ENCODE measurements around the gene MRPL33.
A peak's percentile ranks its signal among the peaks of the same experiment; 100 is the strongest.

Gene MRPL33

GRCh38 chr2:27800856-27801255, 29.3 kb downstream of the MRPL33 start:
- peaks cover 0 to 2% of the 10 kb centered on the region in 2 donors for H3K4me1 Mint-ChIP-seq
- no peak overlapping the region for H3K4me3 Mint-ChIP-seq
- H3K27ac Mint-ChIP-seq = no peak overlapping the region
- peaks cover 4 to 13% of the 10 kb centered on the region in 2 donors for H3K36me3 Mint-ChIP-seq
- H3K27me3 Mint-ChIP-seq = no peaks in the 10 kb centered on the region
- H3K9me3 Mint-ChIP-seq = no peaks in the 10 kb centered on the region
- ATAC-seq (replicated peaks) = no peak
- DNase-seq = no peak

- no peaks in the 10 kb centered on the region for H3K9me3 Mint-ChIP-seq
- no peak overlapping the region for H3K4me3 Mint-ChIP-seq
- peaks cover 2 to 10% of the 10 kb centered on the region in 2 donors for H3K36me3 Mint-ChIP-seq
- no peaks in the 10 kb centered on the region for H3K27me3 Mint-ChIP-seq
- DNase-seq (no peak), ATAC-seq (replicated peaks) (no peak)
- H3K4me1 Mint-ChIP-seq = peaks cover 0 to 3% of the 10 kb centered on the region in 2 donors
- no peak overlapping the region for H3K27ac Mint-ChIP-seq
Observed at GRCh38 chr2:27802547-27802946, 31.0 kb downstream of the MRPL33 start.

DNA sequence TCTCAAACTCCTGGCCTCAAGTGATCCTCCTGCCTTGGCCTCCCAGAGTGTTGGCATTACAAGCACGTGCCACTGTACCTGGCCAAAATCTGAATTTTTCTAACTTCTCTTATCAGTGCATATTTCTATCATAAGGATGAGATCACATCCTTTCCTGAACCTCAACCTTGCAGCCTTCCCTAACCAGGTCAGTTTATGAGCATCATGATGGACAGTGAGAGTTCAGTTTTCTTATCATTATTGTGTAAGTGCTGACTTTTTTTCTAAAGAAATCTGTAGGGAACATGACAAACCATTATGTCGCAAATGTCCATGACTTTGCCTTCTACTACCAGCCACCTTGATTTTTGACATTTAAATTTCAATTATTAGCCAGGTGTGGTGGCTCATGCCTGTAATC, 31.5 kb downstream of the MRPL33 start:
- H3K27ac Mint-ChIP-seq = no peak overlapping the region
- peaks cover 0 to 8% of the 10 kb centered on the region in 2 donors for H3K36me3 Mint-ChIP-seq
- H3K4me1 Mint-ChIP-seq = peaks cover 0 to 4% of the 10 kb centered on the region in 2 donors
- ATAC-seq (replicated peaks) (no peak), DNase-seq (no peak)
- H3K27me3 Mint-ChIP-seq = no peaks in the 10 kb centered on the region
- no peaks in the 10 kb centered on the region for H3K9me3 Mint-ChIP-seq
- no peak overlapping the region for H3K4me3 Mint-ChIP-seq

GRCh38 chr2:27804146-27804545, 32.6 kb downstream of the MRPL33 start:
- Mint-ChIP-seq H3K36me3 (peaks cover 0 to 4% of the 10 kb centered on the region in 2 donors), H3K27ac (no peak overlapping the region), H3K27me3 (no peaks in the 10 kb centered on the region), H3K9me3 (no peaks in the 10 kb centered on the region), H3K4me1 (peaks cover 0 to 3% of the 10 kb centered on the region in 2 donors), H3K4me3 (no peak overlapping the region)
- DNase-seq (no peak), ATAC-seq (replicated peaks) (no peak)

DNA sequence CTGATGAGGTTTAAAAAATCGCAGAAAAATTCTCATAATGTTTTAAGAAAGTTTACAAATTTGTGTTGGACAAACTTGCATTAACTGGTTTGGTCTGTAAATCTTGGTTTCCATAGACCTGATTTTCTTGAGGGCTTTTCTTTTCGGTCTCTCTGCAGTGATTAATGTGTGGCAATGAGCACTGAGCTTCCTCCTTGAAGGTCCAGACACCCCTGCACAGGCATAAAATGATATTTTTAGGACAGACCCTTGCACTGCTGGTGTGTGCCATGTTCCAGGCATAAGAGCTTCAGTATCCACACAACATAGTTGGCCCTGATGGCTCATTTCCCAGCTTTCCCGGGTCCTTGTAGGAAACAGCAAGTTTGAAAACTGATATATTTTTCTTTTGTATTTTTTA, 33.7 kb downstream of the MRPL33 start:
- Mint-ChIP-seq H3K4me3 (no peak overlapping the region), H3K9me3 (no peaks in the 10 kb centered on the region), H3K27me3 (no peaks in the 10 kb centered on the region), H3K36me3 (peaks cover 0 to 4% of the 10 kb centered on the region in 2 donors), H3K4me1 (peaks cover 0 to 7% of the 10 kb centered on the region in 2 donors), H3K27ac (no peak overlapping the region)
- ATAC-seq (replicated peaks) (no peak), DNase-seq (no peak)

GRCh38 chr2:27806311-27807059, 35.0 kb downstream of the MRPL33 start:
- Mint-ChIP-seq H3K27ac (no peak overlapping the region), H3K27me3 (no peaks in the 10 kb centered on the region), H3K4me1 (peaks cover 0 to 7% of the 10 kb centered on the region in 2 donors), H3K9me3 (no peaks in the 10 kb centered on the region), H3K36me3 (no peaks in the 10 kb centered on the region), H3K4me3 (no peak overlapping the region)
- DNase-seq = no peak
- ATAC-seq (replicated peaks) = no peak

- H3K4me1 Mint-ChIP-seq = peaks cover 0 to 7% of the 10 kb centered on the region in 2 donors
- DNase-seq (no peak), ATAC-seq (replicated peaks) (no peak)
- no peaks in the 10 kb centered on the region for H3K27me3 Mint-ChIP-seq
- H3K27ac Mint-ChIP-seq = no peak overlapping the region
- no peak overlapping the region for H3K4me3 Mint-ChIP-seq
- no peaks in the 10 kb centered on the region for H3K9me3 Mint-ChIP-seq
- peaks cover 3 to 4% of the 10 kb centered on the region in 2 donors for H3K36me3 Mint-ChIP-seq
Observed at GRCh38 chr2:27807476-27807875, 36.0 kb downstream of the MRPL33 start.

DNA sequence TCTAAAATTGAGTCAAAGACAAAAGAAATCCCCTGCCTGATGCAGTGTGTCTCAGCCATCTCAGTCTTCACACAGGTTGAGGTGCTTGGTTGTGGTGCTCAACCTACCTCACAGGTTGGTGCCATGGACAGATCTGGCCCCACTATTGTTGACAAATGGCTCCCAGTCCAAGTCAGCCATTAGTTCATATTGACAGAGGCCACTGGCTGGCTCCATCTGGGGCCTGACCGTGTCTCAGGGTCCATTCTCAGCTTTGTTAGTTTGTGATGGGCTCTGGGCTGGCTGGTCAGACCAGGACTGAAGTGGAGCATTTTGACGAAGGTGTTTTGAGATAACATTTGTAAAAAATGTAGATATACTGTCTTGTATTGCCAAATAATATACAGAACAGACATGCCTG, 36.9 kb downstream of the MRPL33 start:
- Mint-ChIP-seq H3K4me1 (peaks cover 0 to 7% of the 10 kb centered on the region in 2 donors), H3K27ac (peak overlapping the region; percentile 11), H3K4me3 (no peak overlapping the region), H3K36me3 (peaks cover 3 to 4% of the 10 kb centered on the region in 2 donors), H3K27me3 (no peaks in the 10 kb centered on the region), H3K9me3 (no peaks in the 10 kb centered on the region)
- ATAC-seq (replicated peaks) (no peak), DNase-seq (no peak)

DNA sequence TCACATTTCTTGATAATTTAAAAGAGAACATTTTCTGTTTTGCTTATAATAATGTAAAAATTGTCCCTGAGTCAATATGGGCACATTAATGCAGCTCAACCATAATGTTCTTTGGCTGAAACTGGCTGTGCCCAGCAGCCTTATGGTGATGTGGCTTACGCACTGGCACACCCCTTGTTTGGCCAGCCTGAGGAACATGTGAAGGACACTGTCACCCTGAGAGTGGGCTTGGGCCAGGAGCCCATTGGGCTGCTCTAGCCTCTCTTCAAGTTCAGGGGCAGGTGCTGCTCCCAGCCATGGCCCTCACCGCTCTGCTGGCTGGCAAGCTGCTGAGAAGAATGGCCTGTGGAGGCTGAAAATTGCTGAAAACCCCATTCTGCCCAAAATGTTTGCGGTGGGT, 37.5 kb downstream of the MRPL33 start:
- H3K27ac Mint-ChIP-seq = no peak overlapping the region
- H3K4me3 Mint-ChIP-seq = no peak overlapping the region
- no peaks in the 10 kb centered on the region for H3K9me3 Mint-ChIP-seq
- DNase-seq (no peak), ATAC-seq (replicated peaks) (no peak)
- peaks cover 3 to 4% of the 10 kb centered on the region in 2 donors for H3K36me3 Mint-ChIP-seq
- peaks cover 0 to 7% of the 10 kb centered on the region in 2 donors for H3K4me1 Mint-ChIP-seq
- H3K27me3 Mint-ChIP-seq = no peaks in the 10 kb centered on the region

GRCh38 chr2:27809761-27810241, 38.3 kb downstream of the MRPL33 start:
- DNase-seq (no peak), ATAC-seq (replicated peaks) (no peak)
- no peak overlapping the region for H3K4me3 Mint-ChIP-seq

GRCh38 chr2:27810455-27810854, 38.9 kb downstream of the MRPL33 start:
- DNase-seq (no peak), ATAC-seq (replicated peaks) (no peak)
- Mint-ChIP-seq H3K27ac (no peak overlapping the region), H3K4me3 (no peak overlapping the region), H3K9me3 (no peaks in the 10 kb centered on the region), H3K27me3 (no peaks in the 10 kb centered on the region), H3K4me1 (peaks cover 0 to 7% of the 10 kb centered on the region in 2 donors), H3K36me3 (peaks cover 3 to 4% of the 10 kb centered on the region in 2 donors)

More at GRCh38 chr2:27809761-27810241, 38.3 kb downstream of the MRPL33 start:
- Mint-ChIP-seq H3K36me3 (peaks cover 3 to 4% of the 10 kb centered on the region in 2 donors), H3K27me3 (no peaks in the 10 kb centered on the region), H3K4me1 (peaks cover 0 to 7% of the 10 kb centered on the region in 2 donors), H3K9me3 (no peaks in the 10 kb centered on the region), H3K27ac (no peak overlapping the region)

GRCh38 chr2:27811768-27812167, 40.2 kb downstream of the MRPL33 start:
- Mint-ChIP-seq H3K9me3 (no peaks in the 10 kb centered on the region), H3K27me3 (no peaks in the 10 kb centered on the region), H3K4me3 (no peak overlapping the region), H3K4me1 (peaks cover 0 to 7% of the 10 kb centered on the region in 2 donors), H3K36me3 (peaks cover 3 to 6% of the 10 kb centered on the region in 2 donors), H3K27ac (no peak overlapping the region)
- ATAC-seq (replicated peaks) (no peak), DNase-seq (no peak)

DNA sequence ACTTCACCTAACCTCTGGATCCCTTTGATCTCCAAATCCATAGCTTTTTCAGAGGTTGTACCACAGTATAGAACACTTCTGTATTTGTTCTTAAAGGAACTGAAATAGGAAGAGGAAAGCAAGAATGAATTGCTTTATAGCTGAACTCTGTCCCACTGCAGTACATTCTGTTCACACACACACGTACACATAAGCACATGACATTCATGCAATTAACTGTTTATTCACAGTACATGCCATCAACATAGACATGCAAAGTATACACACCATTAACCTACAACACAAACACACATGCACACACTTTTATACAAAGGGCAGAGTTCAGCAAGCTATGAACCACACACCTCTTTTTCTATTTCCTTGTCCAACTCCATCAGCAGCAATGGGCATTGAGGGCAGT, 43.2 kb downstream of the MRPL33 start:
- Mint-ChIP-seq H3K27me3 (no peaks in the 10 kb centered on the region), H3K27ac (no peak overlapping the region), H3K4me1 (peaks cover 0 to 4% of the 10 kb centered on the region in 2 donors), H3K4me3 (no peak overlapping the region), H3K36me3 (peaks cover 6 to 9% of the 10 kb centered on the region in 2 donors), H3K9me3 (peaks cover 0 to 2% of the 10 kb centered on the region in 2 donors)
- no peak for DNase-seq
- ATAC-seq (replicated peaks) = no peak

DNA sequence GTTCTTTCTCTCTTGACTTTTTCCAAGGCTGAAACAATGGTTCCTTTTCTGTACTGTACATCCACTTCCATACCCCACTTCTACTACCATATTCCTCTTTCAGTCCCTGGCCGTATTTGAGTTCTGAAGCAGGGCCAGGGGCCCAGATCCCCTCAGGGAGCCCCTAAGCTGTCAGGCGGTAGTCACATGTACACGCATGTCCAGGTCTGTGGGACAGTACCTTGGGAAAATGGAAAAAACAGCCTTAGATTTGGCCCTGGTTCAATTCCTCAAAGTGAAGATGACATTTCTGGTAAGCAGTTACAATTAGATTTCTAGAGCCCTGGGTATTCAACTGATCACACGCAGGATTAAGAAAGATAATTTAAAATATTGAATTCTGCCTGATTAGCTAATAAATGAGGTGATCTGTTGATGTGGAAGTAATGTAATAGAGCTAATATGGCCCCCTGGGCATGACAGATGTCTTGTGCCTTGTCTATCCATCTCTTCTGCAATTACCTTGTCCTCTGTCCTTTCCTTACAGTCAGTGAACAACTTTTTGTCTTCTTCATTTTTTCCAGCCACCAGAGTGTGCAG, 44.4 kb downstream of the MRPL33 start:
- H3K36me3 Mint-ChIP-seq = peaks cover 6 to 10% of the 10 kb centered on the region in 2 donors
- no peak for DNase-seq
- peaks cover 0 to 2% of the 10 kb centered on the region in 2 donors for H3K9me3 Mint-ChIP-seq
- H3K4me3 Mint-ChIP-seq = no peak overlapping the region
- no peak overlapping the region for H3K27ac Mint-ChIP-seq
- ATAC-seq (replicated peaks) = no peak
- no peaks in the 10 kb centered on the region for H3K27me3 Mint-ChIP-seq
- H3K4me1 Mint-ChIP-seq = no peaks in the 10 kb centered on the region

DNA sequence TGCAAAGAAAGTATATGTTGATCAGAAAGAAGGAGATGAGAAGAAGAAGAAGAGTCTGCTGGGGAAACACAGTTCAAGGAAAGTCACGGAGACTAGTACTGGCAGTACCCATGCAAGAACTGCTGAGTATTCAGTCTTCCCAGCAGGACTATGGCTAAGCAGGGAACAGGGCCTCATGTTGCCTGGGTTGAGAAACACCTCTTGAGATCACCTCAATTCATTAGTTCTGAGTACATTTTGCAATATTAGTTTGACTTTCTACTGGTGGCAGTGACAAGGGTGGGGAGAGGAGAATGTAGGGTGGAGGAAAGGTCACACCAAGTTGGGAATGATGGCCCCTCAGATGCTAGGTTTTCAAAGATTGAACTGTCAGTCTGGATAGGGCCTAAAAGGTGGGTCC, 50.5 kb downstream of the MRPL33 start:
- Mint-ChIP-seq H3K36me3 (peaks cover 12 to 27% of the 10 kb centered on the region in 2 donors), H3K27ac (no peak overlapping the region), H3K4me1 (no peaks in the 10 kb centered on the region), H3K27me3 (no peaks in the 10 kb centered on the region), H3K4me3 (no peak overlapping the region), H3K9me3 (peaks cover 0 to 9% of the 10 kb centered on the region in 2 donors)
- no peak for DNase-seq
- ATAC-seq (replicated peaks) = no peak
